Effector memory CD8-positive, alpha-beta T cell (primary cell): ENCODE results near the gene MAN2C1.
A peak's percentile ranks its signal among the peaks of the same experiment; 100 is the strongest.
"Not testable (repeated sequence)": the region's sequence is repeated elsewhere in the genome, so short reads cannot be mapped to it uniquely, and the experiment has no call there.

Experiments used
- ATAC-seq: fragments of 150-1000 bp; cut with Tn5 transposase; replicated peaks from 2 replicates; pipeline ENCODE4 v1.10.0; 2021; ENCODE audit warnings: mild to moderate bottlenecking, moderate library complexity
- DNase-seq, 3 experiments: peaks; one replicate each; pipeline ENCODE4 v3.0.0; 2021
- H3K27ac Mint-ChIP-seq, 2 donors: one replicate each; pipeline ENCODE4 v1.8.0; 2022; ENCODE audit warnings: mild to moderate bottlenecking in 2 of 2, mixed read lengths in 2 of 2, moderate library complexity in 2 of 2
- H3K27me3 Mint-ChIP-seq, 2 donors: one replicate each; pipeline ENCODE4 v1.8.0; 2022; ENCODE audit warnings: mixed read lengths in 2 of 2
- H3K36me3 Mint-ChIP-seq: one replicate; pipeline ENCODE4 v1.8.0; 2022; ENCODE audit warnings: mild to moderate bottlenecking, moderate library complexity, mixed read lengths; ENCODE audit not compliant: insufficient read depth
- H3K4me1 Mint-ChIP-seq, 2 donors: one replicate each; pipeline ENCODE4 v1.8.0; 2022; ENCODE audit warnings: low read depth in 2 of 2, mixed read lengths in 2 of 2
- H3K4me3 Mint-ChIP-seq, 2 donors: one replicate each; pipeline ENCODE4 v1.8.0; 2022; ENCODE audit warnings: mild to moderate bottlenecking in 2 of 2, mixed read lengths in 2 of 2, moderate library complexity in 2 of 2
- H3K9me3 Mint-ChIP-seq, 2 donors: one replicate each; pipeline ENCODE4 v1.8.0; 2022; ENCODE audit warnings: mixed read lengths in 2 of 2

The MAN2C1 gene

DNA sequence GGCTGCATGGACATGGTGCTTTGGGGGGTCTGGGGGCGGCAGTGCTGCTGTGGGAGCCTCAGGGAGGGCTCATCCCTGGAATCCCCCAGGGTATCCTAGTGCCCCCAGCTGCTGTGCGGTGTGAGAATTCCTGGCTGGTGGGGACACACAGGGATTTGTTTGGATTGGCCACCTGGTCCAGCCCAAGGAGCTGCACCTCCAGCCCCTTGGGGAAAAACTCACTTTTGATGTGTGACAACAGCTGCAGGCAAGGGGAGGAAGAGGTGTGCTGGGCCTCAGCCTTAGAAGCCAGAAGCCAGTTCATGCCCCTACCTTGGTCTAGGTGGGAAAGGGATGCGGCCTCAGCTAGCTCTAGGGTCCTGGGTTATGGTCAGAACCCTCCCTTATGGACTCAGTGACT lies 40.9 kb downstream of the MAN2C1 start:
- H3K36me3 Mint-ChIP-seq = no peaks in the 10 kb centered on the region
- H3K27ac Mint-ChIP-seq = no peak overlapping the region
- ATAC-seq (no peak), DNase-seq (no peak)
- H3K4me1 Mint-ChIP-seq = no peaks in the 10 kb centered on the region
- no peaks in the 10 kb centered on the region for H3K9me3 Mint-ChIP-seq
- no peak overlapping the region for H3K4me3 Mint-ChIP-seq
- H3K27me3 Mint-ChIP-seq = peaks cover 0 to 9% of the 10 kb centered on the region in 2 donors

DNA sequence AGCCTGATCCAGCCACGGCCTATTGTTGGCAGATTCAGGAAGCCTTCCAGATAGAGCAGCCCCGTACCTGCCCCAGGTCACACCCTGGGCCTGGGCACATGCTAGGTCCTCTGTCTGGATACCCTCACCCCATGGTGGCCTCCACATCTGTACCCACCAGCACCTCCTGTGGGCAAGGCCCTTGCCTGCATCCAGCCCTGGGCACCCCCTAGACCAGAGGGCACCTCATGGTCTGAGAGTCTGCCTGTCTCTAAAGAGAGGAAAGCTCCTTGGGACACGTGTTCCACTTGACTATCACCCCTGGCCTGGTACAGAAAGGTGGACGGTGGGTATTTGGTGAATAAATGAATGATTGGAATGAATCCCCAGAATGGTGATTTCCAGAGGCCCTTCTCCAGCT lies 41.4 kb downstream of the MAN2C1 start:
- Mint-ChIP-seq H3K27ac (no peak overlapping the region), H3K4me3 (no peak overlapping the region), H3K27me3 (peaks cover 0 to 9% of the 10 kb centered on the region in 2 donors), H3K36me3 (no peaks in the 10 kb centered on the region), H3K4me1 (no peaks in the 10 kb centered on the region), H3K9me3 (no peaks in the 10 kb centered on the region)
- DNase-seq (no peak), ATAC-seq (no peak)

- Mint-ChIP-seq H3K9me3 (no peaks in the 10 kb centered on the region), H3K4me1 (no peaks in the 10 kb centered on the region), H3K27ac (no peak overlapping the region), H3K4me3 (no peak overlapping the region), H3K27me3 (peaks cover 0 to 9% of the 10 kb centered on the region in 2 donors), H3K36me3 (no peaks in the 10 kb centered on the region)
- no peak for ATAC-seq
- DNase-seq = no peak
Measured at GRCh38 chr15:75325922-75326321, 42.5 kb downstream of the MAN2C1 start.

DNA sequence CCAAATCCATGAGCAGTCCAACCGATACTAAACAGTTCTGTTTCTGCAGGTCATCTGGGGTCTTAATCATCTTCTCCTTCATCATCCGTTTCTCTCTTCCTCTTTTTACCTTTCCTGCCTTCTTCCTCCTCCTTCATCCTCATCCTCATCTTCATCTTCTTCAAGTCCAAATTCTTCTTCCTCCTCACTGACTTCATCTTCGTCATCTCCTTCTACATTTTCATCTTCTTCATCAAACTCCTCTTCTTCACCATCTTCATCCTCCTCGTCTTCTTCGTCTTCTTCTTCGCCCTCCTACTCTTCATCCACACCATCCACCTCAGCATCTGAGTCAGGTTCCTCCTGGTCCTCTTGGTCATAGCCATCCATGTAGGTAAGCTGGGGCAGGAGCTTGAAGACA lies 46.7 kb downstream of the MAN2C1 start:
- Mint-ChIP-seq H3K27me3 (no peaks in the 10 kb centered on the region), H3K36me3 (no peaks in the 10 kb centered on the region), H3K4me1 (no peaks in the 10 kb centered on the region), H3K27ac (no peak overlapping the region), H3K4me3 (no peak overlapping the region), H3K9me3 (no peaks in the 10 kb centered on the region)
- DNase-seq = no peak
- ATAC-seq = no peak

- H3K4me3 Mint-ChIP-seq, H3K9me3 Mint-ChIP-seq, H3K36me3 Mint-ChIP-seq, H3K4me1 Mint-ChIP-seq, H3K27ac Mint-ChIP-seq, H3K27me3 Mint-ChIP-seq, ATAC-seq, DNase-seq: not testable (repeated sequence)
Measured at GRCh38 chr15:75319231-75319897, 49.0 kb downstream of the MAN2C1 start.

DNA sequence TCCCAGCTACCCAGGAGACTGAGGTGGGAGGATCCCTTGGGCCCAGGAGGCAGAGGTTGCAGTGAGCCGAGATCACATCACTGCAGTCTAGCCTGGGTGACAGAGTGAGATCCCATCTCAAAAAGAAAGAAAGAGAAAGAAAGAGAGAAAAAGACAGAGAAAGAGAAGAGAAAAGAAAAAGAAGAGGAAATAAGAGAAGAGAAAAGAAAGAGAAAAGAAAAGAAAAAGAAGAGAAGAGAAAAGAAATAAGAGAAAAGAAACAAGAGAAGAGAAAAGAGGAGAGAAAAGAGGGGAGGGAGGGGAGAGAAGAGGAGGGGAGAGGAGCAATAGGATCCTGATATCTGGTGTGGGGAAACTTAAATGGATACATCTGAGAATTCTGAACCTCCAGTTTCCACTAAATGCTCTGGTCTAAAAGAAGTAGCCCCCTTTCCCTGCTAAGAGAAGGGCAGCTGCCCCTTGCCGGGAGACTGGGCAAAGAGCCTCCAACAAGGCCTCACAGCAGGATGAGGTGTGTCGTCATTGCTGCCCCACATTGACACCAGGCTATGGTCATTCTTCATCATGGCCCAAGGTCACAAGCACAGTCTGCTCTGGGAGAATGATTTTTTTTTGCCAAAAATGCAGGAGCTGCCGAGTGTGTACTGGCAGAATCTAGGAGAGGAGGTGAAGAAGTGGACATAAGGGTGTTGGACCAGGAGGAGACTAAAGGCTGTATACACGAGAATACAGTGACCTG lies 53.7 kb downstream of the MAN2C1 start:
- DNase-seq (no peak), ATAC-seq (no peak)
- Mint-ChIP-seq H3K4me1 (peaks cover 10% of the 10 kb centered on the region in 2 donors), H3K27ac (peak overlapping the region in 1 of 2 donors; percentile 33), H3K4me3 (no peak overlapping the region), H3K9me3 (no peaks in the 10 kb centered on the region), H3K27me3 (peaks cover 0 to under 1% of the 10 kb centered on the region in 2 donors), H3K36me3 (peaks cover 1% of the 10 kb centered on the region)

DNA sequence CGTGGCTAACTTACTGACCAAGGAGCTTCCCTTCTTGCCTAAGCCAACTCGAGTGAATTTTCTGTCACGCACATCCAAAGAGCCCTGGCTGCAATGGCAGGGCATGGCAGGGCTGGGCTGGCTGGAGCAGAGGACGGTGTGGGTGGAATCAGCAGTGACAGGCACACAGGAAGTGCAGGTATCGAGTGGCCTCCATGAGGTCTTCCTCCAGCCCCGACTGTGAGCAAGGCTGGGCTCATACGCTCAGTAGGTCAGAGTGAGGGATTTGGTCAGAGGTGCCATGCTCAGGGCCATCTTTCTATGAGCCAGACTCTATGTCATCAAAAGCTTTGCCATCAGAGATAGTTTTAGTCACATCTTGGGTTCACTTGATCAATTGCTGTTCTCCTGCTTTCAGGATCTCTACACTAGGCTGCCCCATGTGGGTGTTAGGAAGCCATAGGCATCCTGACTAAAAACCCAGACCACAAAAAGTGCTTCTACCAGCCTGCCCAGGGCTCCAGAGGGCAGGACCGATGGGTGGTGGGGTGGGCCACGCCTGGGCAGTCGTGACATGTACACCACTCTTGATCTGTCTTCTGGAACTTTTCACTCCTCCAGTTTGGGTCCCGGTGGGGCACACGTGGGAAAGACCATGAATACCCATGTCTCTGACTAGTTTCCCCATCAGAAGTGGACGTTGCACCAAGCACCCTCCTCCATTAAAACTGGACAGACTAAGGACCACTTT lies 55.1 kb downstream of the MAN2C1 start:
- Mint-ChIP-seq H3K27ac (no peak overlapping the region), H3K36me3 (peaks cover 4% of the 10 kb centered on the region), H3K27me3 (peaks cover 7 to 15% of the 10 kb centered on the region in 2 donors), H3K9me3 (no peaks in the 10 kb centered on the region), H3K4me1 (peaks cover 10% of the 10 kb centered on the region in 2 donors), H3K4me3 (no peak overlapping the region)
- ATAC-seq = no peak
- no peak for DNase-seq

DNA sequence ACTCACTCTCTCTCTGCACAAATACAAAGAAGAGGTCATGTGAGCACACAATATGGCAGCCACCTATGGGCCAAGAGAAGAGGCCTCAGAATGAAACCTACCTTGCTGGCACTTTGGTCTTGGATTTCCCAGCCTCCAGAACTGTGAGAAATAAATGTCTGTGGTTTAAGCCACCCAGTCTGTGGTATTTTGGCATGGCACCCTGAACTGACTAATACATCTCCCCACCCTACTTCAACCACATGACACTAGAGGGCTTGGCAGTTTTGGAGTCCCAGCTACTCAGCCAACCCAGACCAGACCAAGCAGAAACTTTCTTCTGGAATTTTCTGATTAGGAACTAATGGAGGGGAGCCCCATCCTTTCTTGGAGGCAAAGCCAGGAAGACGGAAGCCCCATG lies 55.9 kb downstream of the MAN2C1 start:
- H3K9me3 Mint-ChIP-seq = not testable (repeated sequence)

DNA sequence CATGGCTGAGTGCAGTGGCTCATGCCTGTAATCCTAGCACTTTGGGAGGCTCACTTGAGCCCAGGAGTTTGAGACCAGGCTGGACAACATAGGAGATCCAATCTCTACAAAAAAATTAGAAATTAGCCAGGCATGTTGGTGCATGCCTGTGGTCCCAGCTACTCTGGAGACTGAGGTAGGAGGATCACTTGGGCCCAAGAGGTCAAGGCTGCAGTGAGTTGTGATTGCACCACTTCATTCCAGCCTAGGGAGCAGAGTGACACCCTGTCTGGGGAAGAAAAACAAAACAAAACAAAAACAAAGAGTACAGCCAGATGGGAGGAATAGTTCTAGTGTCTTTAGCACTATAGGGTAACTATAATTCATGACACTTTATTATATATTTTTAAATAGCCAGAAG lies 58.7 kb downstream of the MAN2C1 start:
- Mint-ChIP-seq H3K27me3 (peaks cover 41 to 43% of the 10 kb centered on the region in 2 donors), H3K27ac (no peak overlapping the region), H3K4me1 (peaks cover 10% of the 10 kb centered on the region in 2 donors), H3K9me3 (no peaks in the 10 kb centered on the region), H3K36me3 (peaks cover 4% of the 10 kb centered on the region), H3K4me3 (no peak overlapping the region)
- ATAC-seq = no peak
- no peak for DNase-seq

More for the DNA sequence above, 55.9 kb downstream of the MAN2C1 start:
- Mint-ChIP-seq H3K4me3 (peak overlapping the region in 1 of 2 donors; percentile 5), H3K27me3 (peaks cover 14 to 18% of the 10 kb centered on the region in 2 donors), H3K4me1 (peaks cover 10% of the 10 kb centered on the region in 2 donors)
- not testable (repeated sequence) for H3K27ac Mint-ChIP-seq, H3K36me3 Mint-ChIP-seq, ATAC-seq, DNase-seq

DNA sequence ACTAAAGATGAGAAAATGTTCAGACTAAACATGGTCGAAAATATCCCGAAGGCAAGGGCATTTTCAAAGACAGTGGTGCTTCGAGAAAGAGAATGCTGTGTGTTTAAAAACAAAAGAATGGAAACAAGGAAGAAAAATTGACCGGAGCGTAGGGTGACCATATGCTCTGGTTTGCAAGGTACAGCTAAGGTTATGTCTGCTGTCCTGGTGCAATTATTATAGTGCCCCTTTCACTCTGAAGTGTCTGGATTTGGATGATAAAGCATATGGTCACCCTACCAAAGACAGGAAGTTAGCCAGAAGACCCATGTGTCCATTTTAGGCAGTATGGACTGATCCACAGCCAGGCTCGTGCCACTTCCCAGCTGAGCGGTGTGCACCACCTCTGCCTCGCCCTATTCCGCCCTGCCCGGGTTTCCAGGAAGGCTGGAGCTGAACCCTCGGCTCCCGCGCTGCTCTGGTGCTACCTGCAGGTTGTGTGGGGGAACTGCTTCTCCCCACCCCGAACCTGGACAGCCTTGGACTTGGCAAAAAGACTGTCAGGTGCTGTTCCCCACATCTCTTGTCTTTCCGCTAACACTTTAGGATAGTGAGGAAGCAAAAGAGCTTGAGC lies 60.5 kb downstream of the MAN2C1 start:
- H3K4me1 Mint-ChIP-seq = peaks cover 7% of the 10 kb centered on the region in 2 donors
- no peak overlapping the region for H3K27ac Mint-ChIP-seq
- DNase-seq (no peak), ATAC-seq (no peak)
- H3K4me3 Mint-ChIP-seq = no peak overlapping the region
- peaks cover 52 to 53% of the 10 kb centered on the region in 2 donors for H3K27me3 Mint-ChIP-seq
- no peaks in the 10 kb centered on the region for H3K9me3 Mint-ChIP-seq
- peaks cover 4% of the 10 kb centered on the region for H3K36me3 Mint-ChIP-seq

GRCh38 chr15:75306188-75306587 lies 62.2 kb downstream of the MAN2C1 start:
- Mint-ChIP-seq H3K36me3 (peaks cover 4% of the 10 kb centered on the region), H3K4me1 (no peaks in the 10 kb centered on the region), H3K9me3 (no peaks in the 10 kb centered on the region), H3K4me3 (no peak overlapping the region), H3K27me3 (peaks cover 52 to 53% of the 10 kb centered on the region in 2 donors), H3K27ac (no peak overlapping the region)
- ATAC-seq (no peak), DNase-seq (no peak)
